Mucosa of stomach (tissue), 1 donor: ENCODE results near the gene UBE2C.
"Not testable (repeated sequence)": the region's sequence is repeated elsewhere in the genome, so short reads cannot be mapped to it uniquely, and the experiment has no call there.

ENCODE experiments used
- H3K27me3 ChIP-seq: one replicate; pipeline ENCODE4 v1.7.0; 2013; ENCODE audit warnings: mild to moderate bottlenecking, low read length; ENCODE audit not compliant: control insufficient read depth, insufficient read depth
- H3K36me3 ChIP-seq: one replicate; pipeline ENCODE4 v1.7.0; 2013; ENCODE audit warnings: low read length; ENCODE audit not compliant: control insufficient read depth, insufficient read depth
- H3K4me1 ChIP-seq: one replicate; pipeline ENCODE4 v1.7.0; 2013; ENCODE audit warnings: mild to moderate bottlenecking, low read length; ENCODE audit not compliant: control insufficient read depth, insufficient read depth
- H3K4me3 ChIP-seq: one replicate; pipeline ENCODE4 v1.7.0; 2013; ENCODE audit warnings: low read length
- H3K9ac ChIP-seq: one replicate; pipeline ENCODE4 v1.7.0; 2013; ENCODE audit warnings: mild to moderate bottlenecking, low read length, moderate library complexity
- H3K9me3 ChIP-seq: one replicate; pipeline ENCODE4 v1.7.0; 2013; ENCODE audit warnings: mild to moderate bottlenecking, low read length, moderate library complexity; ENCODE audit not compliant: control insufficient read depth
- donor health status: Pancreatic carcinoma.

Gene UBE2C

DNA sequence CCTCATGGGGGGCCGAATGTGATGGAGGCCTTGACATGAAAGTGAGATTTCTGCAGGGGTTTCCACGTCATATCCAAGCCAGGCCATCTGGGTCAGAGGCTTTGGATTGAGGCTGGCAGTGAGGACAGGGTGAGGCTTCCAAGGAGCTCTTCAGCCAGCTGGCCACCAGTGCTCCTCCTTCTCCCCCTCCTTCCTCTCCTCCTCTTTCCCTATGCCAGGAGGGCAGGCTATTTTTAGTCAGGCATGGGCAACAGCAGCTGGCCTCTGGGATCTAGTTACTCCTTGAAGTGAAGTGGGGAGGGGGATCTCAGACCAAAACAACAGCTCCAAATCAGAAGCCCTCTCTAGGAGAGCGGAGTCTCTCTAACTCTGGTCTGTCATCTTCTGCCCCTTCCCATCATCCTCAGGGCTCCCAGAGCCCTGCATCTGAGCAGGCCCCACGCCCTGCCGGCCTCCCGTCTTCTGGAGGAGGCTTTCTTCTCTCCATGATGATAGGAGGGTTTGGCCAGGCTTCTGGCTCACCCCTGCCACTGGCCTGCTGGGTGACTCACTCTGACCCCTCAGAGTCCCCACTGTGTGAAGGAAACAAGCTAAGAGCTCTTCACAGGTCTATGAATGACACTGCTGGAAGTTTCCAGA, 14.1 kb downstream of the UBE2C start:
- Histone ChIP-seq H3K9me3 (no peaks in the 10 kb centered on the region), H3K36me3 (no peaks in the 10 kb centered on the region), H3K4me3 (no peak overlapping the region), H3K27me3 (peaks cover 21% of the 10 kb centered on the region), H3K9ac (no peak overlapping the region), H3K4me1 (peaks cover 22% of the 10 kb centered on the region)

GRCh38 chr20:45827030-45827652, 14.7 kb downstream of the UBE2C start, which contains the start of gene TNNC2:
TSS of gene TNNC2 (minus strand) at chr20:45827312. CDS start at chr20:45827248, 64 bp downstream.
- Histone ChIP-seq H3K4me3 (no peak within 1 kb of the TSS), H3K27me3 (peaks cover 21% of the 10 kb centered on the region), H3K4me1 (peaks cover 22% of the 10 kb centered on the region), H3K36me3 (no peaks in the 10 kb centered on the region), H3K9ac (no peak within 1 kb of the TSS), H3K9me3 (no peaks in the 10 kb centered on the region)

GRCh38 chr20:45827712-45828111, 15.3 kb downstream of the UBE2C start:
- peaks cover 17% of the 10 kb centered on the region for H3K27me3 ChIP-seq
- no peak overlapping the region for H3K4me3 ChIP-seq
- H3K36me3 ChIP-seq, result no peaks in the 10 kb centered on the region
- no peak overlapping the region for H3K9ac ChIP-seq
- H3K4me1 ChIP-seq, result peaks cover 18% of the 10 kb centered on the region
- H3K9me3 ChIP-seq, result no peaks in the 10 kb centered on the region

DNA sequence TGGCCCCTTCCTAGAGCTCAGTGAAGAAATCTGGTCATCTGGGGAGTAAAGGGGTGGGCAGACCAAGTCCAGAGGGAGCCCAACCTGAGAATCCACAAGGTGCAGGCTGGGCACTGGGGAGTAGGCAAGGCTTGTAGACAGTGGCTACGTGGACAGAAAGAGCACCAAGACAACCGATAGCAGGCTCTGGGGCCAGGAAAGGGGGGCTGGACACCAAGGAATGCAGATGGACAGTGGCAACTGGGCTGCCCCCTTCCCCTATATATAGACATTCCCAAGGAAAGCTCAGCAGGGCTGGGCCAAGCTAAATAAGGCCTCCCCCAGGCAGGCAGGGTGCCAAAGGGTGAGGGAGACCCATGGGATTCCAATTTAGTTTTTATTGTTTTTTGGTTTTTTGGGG, 16.1 kb downstream of the UBE2C start:
- Histone ChIP-seq H3K4me3 (no peak overlapping the region), H3K4me1 (peaks cover 15% of the 10 kb centered on the region), H3K36me3 (no peaks in the 10 kb centered on the region), H3K9me3 (no peaks in the 10 kb centered on the region), H3K27me3 (peaks cover 8% of the 10 kb centered on the region), H3K9ac (no peak overlapping the region)

- peaks cover 13% of the 10 kb centered on the region for H3K4me1 ChIP-seq
- not testable (repeated sequence) for H3K9me3 ChIP-seq, H3K4me3 ChIP-seq, H3K9ac ChIP-seq, H3K36me3 ChIP-seq, H3K27me3 ChIP-seq
These were observed 17.2 kb downstream of the UBE2C start for GRCh38 chr20:45829673-45830106.

- H3K9ac ChIP-seq, result no peak overlapping the region
- no peak overlapping the region for H3K4me3 ChIP-seq
- H3K9me3 ChIP-seq, result no peaks in the 10 kb centered on the region
- peaks cover 24% of the 10 kb centered on the region for H3K4me1 ChIP-seq
- H3K27me3 ChIP-seq, result no peaks in the 10 kb centered on the region
- no peaks in the 10 kb centered on the region for H3K36me3 ChIP-seq
These were observed 20.2 kb downstream of the UBE2C start for GRCh38 chr20:45832619-45833018.

- Histone ChIP-seq H3K4me1 (peaks cover 24% of the 10 kb centered on the region), H3K9me3 (no peaks in the 10 kb centered on the region), H3K4me3 (peak within 1 kb of the TSS; percentile 32), H3K36me3 (no peaks in the 10 kb centered on the region), H3K9ac (peak within 1 kb of the TSS; percentile 79), H3K27me3 (no peaks in the 10 kb centered on the region)
These were observed 20.8 kb downstream of the UBE2C start, which contains the start of gene SNX21 for GRCh38 chr20:45833030-45833882. TSS of gene SNX21 (plus strand) at chr20:45833799. CDS start at chr20:45833920, 121 bp downstream.

DNA sequence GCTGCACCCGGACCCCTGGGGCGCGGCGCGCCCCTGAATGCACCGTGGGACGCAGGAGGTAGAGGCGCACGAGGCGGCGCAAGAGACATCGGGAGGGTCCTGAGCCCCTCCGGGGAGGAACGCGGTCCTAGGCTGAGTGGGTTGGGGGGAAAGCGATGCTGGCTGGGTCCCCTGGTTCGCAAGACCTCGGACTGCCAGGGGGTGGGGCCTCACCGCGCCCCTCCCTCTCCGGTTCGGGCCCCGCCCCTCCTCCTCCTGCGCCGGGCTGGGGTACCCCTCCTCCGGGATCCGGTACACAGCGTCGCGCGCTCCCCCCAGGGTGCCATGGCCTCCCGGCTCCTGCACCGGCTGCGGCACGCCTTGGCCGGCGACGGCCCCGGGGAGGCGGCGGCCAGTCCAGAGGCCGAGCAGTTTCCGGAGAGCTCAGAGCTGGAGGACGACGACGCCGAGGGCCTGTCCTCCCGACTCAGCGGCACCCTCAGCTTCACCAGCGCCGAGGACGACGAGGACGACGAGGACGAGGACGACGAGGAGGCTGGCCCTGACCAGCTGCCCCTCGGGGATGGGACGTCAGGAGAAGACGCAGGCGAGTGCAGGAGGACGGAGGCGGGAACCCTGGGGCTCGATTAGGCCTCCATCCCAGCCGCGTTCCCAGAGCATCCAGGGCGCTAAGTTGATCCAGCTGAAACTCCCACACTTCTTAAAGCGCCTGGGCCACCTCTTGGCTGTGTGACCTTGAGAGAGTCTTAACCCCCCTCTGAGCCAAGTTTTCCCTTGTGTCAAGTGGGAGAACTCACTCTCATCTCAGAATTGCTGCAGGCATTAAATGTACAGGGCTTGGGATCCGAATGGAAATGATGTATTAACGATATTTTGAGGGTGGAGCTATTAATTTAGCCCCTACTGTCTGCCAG, 21.7 kb downstream of the UBE2C start:
- no peaks in the 10 kb centered on the region for H3K36me3 ChIP-seq
- H3K4me3 ChIP-seq, result peak overlapping the region; percentile 32
- H3K9ac ChIP-seq, result peak overlapping the region; percentile 79
- no peaks in the 10 kb centered on the region for H3K9me3 ChIP-seq
- H3K27me3 ChIP-seq, result no peaks in the 10 kb centered on the region
- peaks cover 24% of the 10 kb centered on the region for H3K4me1 ChIP-seq

- Histone ChIP-seq H3K27me3 (no peaks in the 10 kb centered on the region), H3K4me1 (peaks cover 24% of the 10 kb centered on the region), H3K36me3 (no peaks in the 10 kb centered on the region), H3K9me3 (no peaks in the 10 kb centered on the region), H3K9ac (peak overlapping the region; percentile 79), H3K4me3 (no peak overlapping the region)
These were observed 22.3 kb downstream of the UBE2C start for GRCh38 chr20:45834797-45835161.

GRCh38 chr20:45835329-45835765, 22.9 kb downstream of the UBE2C start:
- Histone ChIP-seq H3K4me3 (no peak overlapping the region), H3K9ac (no peak overlapping the region), H3K36me3 (no peaks in the 10 kb centered on the region), H3K9me3 (no peaks in the 10 kb centered on the region), H3K27me3 (no peaks in the 10 kb centered on the region), H3K4me1 (peaks cover 24% of the 10 kb centered on the region)

GRCh38 chr20:45835825-45836224, 23.4 kb downstream of the UBE2C start:
- Histone ChIP-seq H3K9me3 (no peaks in the 10 kb centered on the region), H3K36me3 (no peaks in the 10 kb centered on the region), H3K9ac (no peak overlapping the region), H3K4me1 (peaks cover 24% of the 10 kb centered on the region), H3K27me3 (no peaks in the 10 kb centered on the region), H3K4me3 (no peak overlapping the region)
